ENCODE results near the gene ENC1. TPM values are rescaled to one million over a fixed set of nuclear protein-coding genes. Genes with fewer than 3 reads are reported as not detected.
A peak's percentile ranks its signal among the peaks of the same experiment; 100 is the strongest.

ENC1 gene
- polyA plus RNA-seq, 1 of the 3 experiments (the other 2 are of a cell fraction): 20.3 TPM

DNA sequence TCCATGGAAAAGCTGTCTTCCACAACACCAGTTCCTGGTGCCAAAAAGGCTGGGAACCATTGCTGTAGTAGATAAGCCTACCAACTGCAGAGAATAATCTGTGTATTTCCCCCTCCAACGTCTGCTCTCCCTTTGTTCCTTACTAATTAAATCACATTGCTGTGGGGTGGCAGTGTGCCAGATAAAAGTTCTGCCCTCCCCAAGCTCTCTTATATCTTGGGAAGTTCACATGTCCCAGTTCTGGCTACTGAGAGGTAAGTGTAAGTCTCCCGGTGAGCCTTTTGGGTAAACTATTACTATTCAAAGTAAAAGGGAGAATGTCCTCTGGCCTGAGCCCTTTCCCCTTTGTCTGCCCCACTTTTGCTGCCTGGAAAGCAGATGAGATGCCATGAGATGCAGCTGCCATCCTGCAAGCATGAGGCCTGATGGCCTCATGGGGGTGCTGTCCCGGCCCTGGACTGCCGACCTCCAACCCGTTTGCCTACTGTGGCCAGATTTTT is 14.7 kb downstream of the ENC1 start:
- H3K79me2 ChIP-seq (ENCODE audit: insufficient read depth): peaks cover 26% of the 10 kb centered on the region
- H3K4me3 ChIP-seq (ENCODE audit: low read depth in 2 of 2, low read length in 1 of 2): no peak overlapping the region
- TF ChIP-seq MAX (IDR thresholded peaks at IDR 0.05; ENCODE audit: low read depth) (no peak), IRF3 (IDR thresholded peaks at IDR 0.05; ENCODE audit: low read depth, low read length) (no peak), NFIC (IDR thresholded peaks at IDR 0.05; ENCODE audit: borderline replicate concordance) (peak; percentile 42; the same call in 1 of the 2 replicates)
- TF ChIP-seq, protein P1, sequence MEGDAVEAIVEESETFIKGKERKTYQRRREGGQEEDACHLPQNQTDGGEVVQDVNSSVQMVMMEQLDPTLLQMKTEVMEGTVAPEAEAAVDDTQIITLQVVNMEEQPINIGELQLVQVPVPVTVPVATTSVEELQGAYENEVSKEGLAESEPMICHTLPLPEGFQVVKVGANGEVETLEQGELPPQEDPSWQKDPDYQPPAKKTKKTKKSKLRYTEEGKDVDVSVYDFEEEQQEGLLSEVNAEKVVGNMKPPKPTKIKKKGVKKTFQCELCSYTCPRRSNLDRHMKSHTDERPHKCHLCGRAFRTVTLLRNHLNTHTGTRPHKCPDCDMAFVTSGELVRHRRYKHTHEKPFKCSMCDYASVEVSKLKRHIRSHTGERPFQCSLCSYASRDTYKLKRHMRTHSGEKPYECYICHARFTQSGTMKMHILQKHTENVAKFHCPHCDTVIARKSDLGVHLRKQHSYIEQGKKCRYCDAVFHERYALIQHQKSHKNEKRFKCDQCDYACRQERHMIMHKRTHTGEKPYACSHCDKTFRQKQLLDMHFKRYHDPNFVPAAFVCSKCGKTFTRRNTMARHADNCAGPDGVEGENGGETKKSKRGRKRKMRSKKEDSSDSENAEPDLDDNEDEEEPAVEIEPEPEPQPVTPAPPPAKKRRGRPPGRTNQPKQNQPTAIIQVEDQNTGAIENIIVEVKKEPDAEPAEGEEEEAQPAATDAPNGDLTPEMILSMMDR (IDR thresholded peaks at IDR 0.05): peak; percentile 44
- H2AFZ ChIP-seq (ENCODE audit: low read depth): no peak overlapping the region
- peaks cover 6% of the 10 kb centered on the region; the same call in 1 of the 2 replicates for H4K20me1 ChIP-seq (ENCODE audit: insufficient read depth)
- 81% methylated on average over 5 of the region's 5 CpGs for WGBS (ENCODE audit: low lambda C conversion rate)
- ChIA-PET CTCF (interaction anchor here (0.8 to 2.0 kb wide), 6 partner anchors 10 to 62 kb away, joined by 3 to 8 read pairs (median 4); partner anchors contain the start of gene ENC1), POLR2A (no interaction called here)
- H3K9me2 ChIP-seq: no peaks in the 10 kb centered on the region
- peak; percentile 33 for DNase-seq
- H3K27me3 ChIP-seq (ENCODE audit: insufficient read depth): no peaks in the 10 kb centered on the region
- H3K4me2 ChIP-seq: no peak overlapping the region
- peaks cover 16 to 18% of the 10 kb centered on the region in 2 experiments for H3K4me1 ChIP-seq (ENCODE audit: control insufficient read depth in 1 of 2, insufficient read depth in 2 of 2, low read depth in 1 of 2, low read length in 1 of 2)
- peaks cover 19 to 31% of the 10 kb centered on the region in 2 experiments for H3K36me3 ChIP-seq (replicated peaks in 1 of 2; ENCODE audit: control insufficient read depth in 1 of 2, insufficient read depth in 2 of 2, low read length in 1 of 2)
- no peak overlapping the region for H3K9ac ChIP-seq
- H3K9me3 ChIP-seq: no peaks in the 10 kb centered on the region
- peaks cover 5% of the 10 kb centered on the region for H3F3A ChIP-seq (replicated peaks; ENCODE audit: insufficient read depth)
- H3K27ac ChIP-seq (ENCODE audit: low read depth in 2 of 2, low read length in 1 of 2): peak overlapping the region in 1 of 2 experiments; percentile 58; a peak in 2 of 4 replicates

DNA sequence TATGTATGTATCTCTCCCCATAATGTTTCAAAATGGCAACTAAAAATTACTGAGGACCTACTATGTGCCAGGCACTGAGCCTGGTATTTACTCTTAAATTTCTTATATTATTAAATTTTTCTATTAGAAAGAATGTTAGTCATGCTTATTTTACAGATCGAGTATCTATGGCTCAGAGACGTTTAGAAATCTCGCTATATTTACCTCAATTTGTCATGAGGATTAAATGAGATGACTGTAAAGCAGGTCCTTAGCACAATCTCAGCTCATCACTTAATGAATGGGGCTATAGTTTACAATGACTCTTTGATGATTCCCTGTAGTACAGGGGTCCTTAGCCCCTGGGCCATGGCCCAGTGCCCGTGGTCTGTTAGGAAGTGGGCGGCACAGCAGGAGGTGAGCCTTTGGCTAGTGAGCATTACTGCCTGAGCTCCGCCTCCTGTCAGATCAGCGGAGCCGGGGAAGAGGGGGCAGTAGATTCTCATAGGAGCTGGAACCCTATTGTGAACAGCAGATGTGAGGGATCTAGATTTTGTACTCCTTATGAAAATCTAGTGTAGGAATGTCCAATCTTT is 15.5 kb downstream of the ENC1 start:
- H3K9me2 ChIP-seq: no peaks in the 10 kb centered on the region
- no peaks in the 10 kb centered on the region for H3K27me3 ChIP-seq (ENCODE audit: insufficient read depth)
- no peak for DNase-seq
- no peak for TF ChIP-seq CHD2 (IDR thresholded peaks at IDR 0.05; ENCODE audit: low read length, partially characterized antibody)
- POLR2A ChIA-PET: no interaction called here
- H3K4me2 ChIP-seq: no peak overlapping the region
- peaks cover 20% of the 10 kb centered on the region for H3K79me2 ChIP-seq (ENCODE audit: insufficient read depth)
- H4K20me1 ChIP-seq (ENCODE audit: insufficient read depth): 0 out of 2 replicates have a peak, but pooled peaks cover under 1% of the 10 kb centered on the region
- peaks cover 14 to 25% of the 10 kb centered on the region in 2 experiments for H3K36me3 ChIP-seq (replicated peaks in 1 of 2; ENCODE audit: control insufficient read depth in 1 of 2, insufficient read depth in 2 of 2, low read length in 1 of 2)
- H3K4me1 ChIP-seq (ENCODE audit: control insufficient read depth in 1 of 2, insufficient read depth in 2 of 2, low read depth in 1 of 2, low read length in 1 of 2): peaks cover 8 to 18% of the 10 kb centered on the region in 2 experiments
- CTCF ChIA-PET: interaction anchor here (0.8 to 2.0 kb wide), 4 partner anchors 10 to 62 kb away, joined by 3 to 4 read pairs (median 4); partner anchors contain the start of gene ENC1
- H2AFZ ChIP-seq (ENCODE audit: low read depth): no peak overlapping the region
- peak overlapping the region in 1 of 2 experiments; percentile 58; a peak in 2 of 4 replicates for H3K27ac ChIP-seq (ENCODE audit: low read depth in 2 of 2, low read length in 1 of 2)
- no peaks in the 10 kb centered on the region for H3F3A ChIP-seq (replicated peaks; ENCODE audit: insufficient read depth)
- WGBS (ENCODE audit: low lambda C conversion rate): 95% methylated on average over 8 of the region's 8 CpGs
- no peak overlapping the region for H3K4me3 ChIP-seq (ENCODE audit: low read depth in 2 of 2, low read length in 1 of 2)
- H3K9ac ChIP-seq: no peak overlapping the region
- no peaks in the 10 kb centered on the region for H3K9me3 ChIP-seq
